IPS-11a (cell line): Measurements from ENCODE around the gene RASA2.
"Not testable (repeated sequence)": the region's sequence is repeated elsewhere in the genome, so short reads cannot be mapped to it uniquely, and the experiment has no call there.

ENCODE experiments used
- H3K4me3 ChIP-seq: one replicate; pipeline ENCODE4 v1.5.1; 2013; ENCODE audit warnings: low read depth, low read length, control low read depth

The RASA2 gene

DNA sequence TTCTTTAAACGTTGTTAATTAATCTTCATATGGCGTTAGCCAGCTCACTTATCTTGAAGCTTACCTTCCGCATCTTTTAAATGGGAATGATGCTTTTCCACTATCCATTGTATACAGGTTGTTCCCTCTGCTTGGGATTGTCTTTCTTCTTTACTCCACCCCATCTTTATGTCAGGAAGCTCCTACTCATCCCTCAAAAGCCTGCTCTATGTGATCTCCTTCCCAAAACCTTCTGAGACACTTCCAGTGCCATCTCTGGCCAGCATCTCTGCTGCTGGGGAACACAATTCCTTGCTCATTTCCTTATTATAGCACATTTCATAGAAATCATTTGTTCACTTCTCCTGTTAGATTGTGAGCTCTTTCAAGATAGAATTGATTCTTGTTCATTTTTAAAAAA is 4.3 kb downstream of the RASA2 start:
- no peak overlapping the region for H3K4me3 ChIP-seq

DNA sequence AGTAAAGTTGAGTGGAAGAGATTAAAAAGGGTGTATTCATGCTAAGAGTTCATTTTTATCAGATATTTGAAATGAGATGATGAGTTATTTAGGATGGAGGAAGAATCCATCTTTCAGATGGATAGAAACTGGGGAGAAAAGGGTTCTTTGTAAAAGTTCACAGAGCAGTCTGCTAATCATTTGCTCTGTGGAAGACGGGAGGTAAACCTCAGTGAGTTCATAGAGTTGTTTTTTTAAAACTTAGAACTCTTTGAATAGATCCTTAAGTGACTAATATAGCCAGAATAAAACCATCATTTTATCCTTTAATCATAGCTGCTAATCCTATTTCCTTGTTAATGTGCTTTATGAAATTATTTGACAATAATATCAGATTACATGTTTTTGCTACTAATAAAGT is 5.1 kb downstream of the RASA2 start:
- H3K4me3 ChIP-seq: no peak overlapping the region

DNA sequence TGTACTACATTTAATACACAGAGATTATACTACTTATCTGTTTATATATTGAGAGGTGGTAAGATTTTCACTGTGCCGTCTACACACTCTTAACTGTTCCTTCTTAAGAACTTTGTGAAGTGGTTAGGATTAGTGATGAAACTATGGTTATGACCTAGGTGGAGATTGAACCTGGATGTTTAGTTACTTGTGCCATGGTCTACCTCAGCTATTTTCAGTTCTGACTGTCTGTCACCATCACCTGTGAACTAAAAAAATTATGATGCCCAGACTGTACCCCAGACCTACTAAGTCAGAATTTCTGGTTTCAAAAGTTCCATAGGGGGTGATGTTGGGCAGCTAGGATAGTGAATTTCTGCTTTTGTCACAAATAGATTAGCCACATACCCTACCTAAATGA is 6.4 kb downstream of the RASA2 start:
- H3K4me3 ChIP-seq: no peak overlapping the region

DNA sequence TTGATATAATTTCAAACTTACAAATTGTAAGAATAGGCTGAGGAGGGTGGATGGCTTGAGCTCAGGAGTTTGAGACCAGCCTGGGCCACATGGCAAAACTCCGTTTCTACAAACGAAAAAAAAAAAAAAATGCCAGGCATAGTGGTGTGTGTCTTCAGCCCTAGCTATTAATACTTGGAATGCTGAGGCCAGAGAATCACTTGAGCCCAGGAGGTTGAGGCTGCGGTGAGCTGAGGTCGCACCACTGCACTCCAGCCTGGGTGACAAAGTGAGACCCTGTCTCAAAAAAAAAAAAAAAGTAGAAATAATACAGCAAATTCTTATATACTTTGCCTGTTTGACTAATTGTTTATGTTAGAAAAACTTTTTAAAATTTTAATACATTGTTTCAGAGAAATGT is 10.8 kb downstream of the RASA2 start:
- not testable (repeated sequence) for H3K4me3 ChIP-seq

DNA sequence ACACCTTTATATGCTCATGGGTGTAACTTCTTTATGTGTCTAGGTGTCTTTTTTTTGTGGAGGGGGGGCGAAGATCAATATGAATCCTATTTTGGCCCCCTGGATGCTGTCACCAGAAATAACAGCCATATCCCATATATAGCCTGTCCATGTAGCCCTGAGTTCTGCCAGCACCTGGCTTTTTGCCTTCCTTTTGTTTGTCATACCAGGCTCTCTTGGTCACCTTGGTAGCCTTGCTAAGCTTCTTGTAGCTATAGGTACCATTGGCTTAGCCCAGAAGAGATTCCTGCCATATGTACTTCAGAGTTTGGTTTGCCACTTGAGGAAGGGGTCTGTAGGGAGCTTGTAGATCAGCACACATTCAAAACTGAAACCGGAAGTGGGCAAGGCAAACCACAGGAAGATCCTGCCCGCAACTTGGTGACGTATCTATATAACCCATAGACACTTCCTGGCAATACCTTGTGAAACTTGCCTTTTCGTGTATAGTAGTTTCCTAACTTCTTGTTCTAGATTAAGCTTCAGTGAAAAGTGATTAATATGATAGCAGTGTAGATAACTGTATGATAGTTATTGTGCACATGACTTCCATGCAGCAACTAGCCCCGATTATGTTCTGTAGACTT is 11.9 kb downstream of the RASA2 start:
- H3K4me3 ChIP-seq: no peak overlapping the region

DNA sequence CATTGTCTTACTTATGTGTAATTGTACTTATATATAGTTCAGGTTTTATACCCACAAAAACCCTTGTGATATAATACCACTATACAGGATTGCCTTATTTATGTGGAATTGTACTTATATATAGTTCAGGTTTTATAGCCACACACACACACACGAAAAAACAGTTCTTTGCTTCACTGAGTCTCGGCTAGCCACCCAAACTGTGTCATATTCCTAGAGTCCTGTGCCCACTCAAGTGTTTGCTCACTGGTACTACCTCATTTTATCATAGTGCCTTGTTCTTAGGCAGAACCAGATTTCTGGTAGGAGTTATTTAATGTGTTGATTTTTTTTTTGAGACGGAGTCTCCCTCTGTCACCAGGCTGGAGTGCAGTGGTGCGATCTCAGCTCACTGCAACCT is 12.5 kb downstream of the RASA2 start:
- no peak overlapping the region for H3K4me3 ChIP-seq

DNA sequence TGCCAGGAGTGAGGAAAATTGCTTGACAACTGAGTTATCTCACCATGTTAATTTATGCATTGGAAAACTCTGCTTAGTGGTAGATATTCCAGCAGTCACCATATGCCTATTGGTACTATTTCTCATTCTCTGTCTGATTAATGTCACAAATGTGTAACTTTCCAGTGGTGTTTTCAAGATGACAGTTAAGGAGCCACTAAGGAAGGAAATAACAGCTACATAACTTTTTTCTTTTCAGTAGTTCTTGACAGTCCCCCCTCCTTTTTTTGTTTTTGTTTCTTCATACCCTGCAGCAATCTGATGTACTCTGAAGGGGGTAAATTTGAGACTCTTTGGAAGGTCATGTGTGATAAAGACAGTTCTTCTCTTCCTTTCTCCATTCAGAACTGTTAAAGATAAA is 13.1 kb downstream of the RASA2 start:
- no peak overlapping the region for H3K4me3 ChIP-seq

DNA sequence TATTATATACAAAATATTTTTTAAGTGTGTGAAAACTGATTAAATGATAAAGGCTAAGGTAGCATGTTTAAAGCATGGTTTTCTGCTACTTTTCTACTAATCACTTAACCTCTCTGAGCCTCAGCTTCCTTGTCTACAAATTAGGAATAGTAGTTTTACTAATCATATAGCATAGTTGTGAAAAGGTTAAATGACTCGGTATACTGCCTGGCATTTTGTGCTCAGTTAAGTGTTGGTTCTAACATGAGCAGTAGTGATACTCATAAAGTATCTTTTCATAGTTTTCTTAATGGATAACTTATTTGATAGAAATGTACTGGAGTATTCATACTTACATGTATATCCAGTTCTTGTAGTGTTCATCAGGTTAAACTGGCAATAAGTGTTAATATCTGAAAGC is 13.6 kb downstream of the RASA2 start:
- H3K4me3 ChIP-seq: no peak overlapping the region

DNA sequence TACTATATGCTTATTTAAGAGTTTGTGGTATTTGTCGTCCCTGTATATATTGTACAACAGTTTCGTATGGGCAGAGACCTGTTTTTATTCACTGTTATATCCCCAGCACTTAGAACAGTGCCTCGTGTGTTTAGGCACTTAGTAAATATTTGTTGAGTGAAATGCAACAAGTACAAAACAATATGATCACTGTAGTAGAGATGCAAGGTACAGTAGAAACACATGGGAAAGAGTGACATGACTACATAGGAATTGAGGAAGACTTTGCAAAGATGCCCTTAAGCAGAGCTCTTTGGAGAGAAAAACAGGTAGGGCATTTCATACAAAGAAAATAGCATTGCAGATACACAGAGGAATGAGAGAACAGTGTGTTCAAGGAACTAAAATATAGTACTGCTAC is 18.3 kb downstream of the RASA2 start:
- H3K4me3 ChIP-seq: no peak overlapping the region

DNA sequence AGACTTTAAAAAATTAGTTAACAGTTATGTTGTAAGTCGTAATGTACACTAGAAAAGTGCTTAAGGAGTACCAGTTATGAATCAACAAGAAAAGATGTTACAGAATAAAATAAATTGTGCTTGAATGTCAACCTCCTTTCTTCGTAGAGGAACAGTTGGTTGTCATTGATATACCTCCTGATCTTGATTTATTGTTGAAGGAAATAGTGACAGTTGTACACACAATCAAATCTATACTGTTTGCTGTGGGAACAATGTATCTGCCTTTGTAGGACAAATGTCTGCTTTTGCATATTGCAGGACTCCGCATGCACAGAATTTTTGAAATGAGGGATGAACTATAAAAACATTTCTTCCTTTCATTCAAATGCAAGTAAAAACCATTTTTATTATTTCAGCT is 19.2 kb downstream of the RASA2 start:
- no peak overlapping the region for H3K4me3 ChIP-seq

DNA sequence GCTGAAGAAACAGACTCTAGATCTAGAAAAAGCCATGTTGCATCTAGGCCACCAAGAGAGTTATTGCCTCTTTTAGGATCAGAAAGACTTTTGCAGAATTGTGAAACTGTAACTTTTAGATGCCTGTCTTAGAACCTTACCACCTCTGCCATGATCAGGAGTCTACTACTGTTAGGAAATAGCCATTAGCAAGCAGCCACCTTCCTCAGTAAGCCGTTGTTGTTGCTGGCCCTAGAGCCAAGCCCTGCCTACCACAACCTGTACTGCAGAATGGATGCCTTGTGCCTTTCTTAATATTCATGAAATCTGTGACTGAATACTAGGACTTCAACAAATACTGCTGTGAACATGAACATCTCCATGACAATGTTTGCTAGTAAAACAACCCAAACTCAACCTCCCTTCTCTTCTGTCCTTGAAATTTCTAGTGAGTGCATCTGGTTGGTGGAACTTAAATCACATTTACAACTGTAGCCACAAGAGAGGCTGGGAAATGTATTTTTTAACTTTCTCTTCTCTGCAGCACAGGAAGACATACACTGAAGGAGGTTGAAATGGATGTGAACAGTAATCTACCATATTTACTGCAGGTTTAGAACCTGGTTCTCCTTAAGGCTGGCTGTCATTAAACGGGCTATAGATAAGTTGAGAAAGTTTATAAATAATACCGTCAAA is 20.7 kb downstream of the RASA2 start:
- H3K4me3 ChIP-seq: no peak overlapping the region

DNA sequence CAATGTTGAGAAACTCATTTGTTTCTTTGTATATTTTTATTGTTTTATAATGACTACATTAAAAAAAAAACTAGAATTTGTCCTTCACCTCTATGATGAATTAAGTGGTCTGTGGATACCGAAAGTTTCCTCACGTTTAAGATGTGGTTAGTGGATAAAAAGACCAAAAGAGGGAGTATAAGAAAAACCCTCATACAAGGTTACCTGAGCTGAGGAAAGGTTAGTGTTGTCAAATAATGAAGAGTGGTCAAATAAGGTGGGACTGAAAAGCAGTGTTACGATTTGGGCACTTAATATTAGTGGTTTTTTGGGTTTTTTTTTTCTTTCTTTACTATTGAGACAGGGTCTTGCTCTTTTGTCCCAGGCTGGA is 21.2 kb downstream of the RASA2 start:
- H3K4me3 ChIP-seq: no peak overlapping the region

DNA sequence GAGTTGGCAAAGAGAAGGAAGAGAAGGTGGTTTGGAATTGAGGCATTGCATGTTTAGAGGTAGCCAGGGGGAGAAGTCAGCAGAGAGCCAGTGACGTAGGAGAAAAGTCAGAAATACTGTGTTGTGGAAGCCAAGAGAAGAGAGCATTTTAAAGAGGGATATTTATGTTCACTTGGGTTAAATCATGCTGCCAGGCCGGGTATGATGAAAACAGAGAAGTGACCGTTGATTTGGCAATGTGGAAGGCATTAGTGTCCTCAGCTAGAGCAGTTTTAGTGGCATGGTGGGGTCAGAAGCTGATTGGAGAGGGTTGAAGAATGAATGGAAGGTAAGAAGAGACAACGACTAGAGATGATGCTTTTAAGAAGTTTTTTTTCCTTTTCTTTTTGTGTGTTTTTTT is 24.5 kb downstream of the RASA2 start:
- no peak overlapping the region for H3K4me3 ChIP-seq

DNA sequence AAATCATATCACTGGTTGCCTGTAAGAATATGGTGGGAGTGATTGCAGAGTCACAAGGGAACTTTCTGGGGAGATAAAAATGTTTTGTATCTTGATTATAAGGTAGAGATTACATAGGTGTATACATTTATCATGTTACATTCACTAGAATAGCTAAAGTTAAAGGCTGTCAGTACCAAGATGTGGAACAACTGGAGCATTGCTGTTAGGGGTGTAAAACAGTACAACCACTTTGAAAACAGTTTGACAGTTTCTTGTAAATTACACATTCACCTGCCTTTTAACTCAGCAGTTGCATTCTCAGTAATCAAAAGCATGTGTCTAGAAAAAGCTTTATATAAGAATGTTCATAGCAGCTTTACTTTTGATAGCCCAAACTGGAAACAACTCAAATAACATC is 27.6 kb downstream of the RASA2 start:
- H3K4me3 ChIP-seq: no peak overlapping the region

DNA sequence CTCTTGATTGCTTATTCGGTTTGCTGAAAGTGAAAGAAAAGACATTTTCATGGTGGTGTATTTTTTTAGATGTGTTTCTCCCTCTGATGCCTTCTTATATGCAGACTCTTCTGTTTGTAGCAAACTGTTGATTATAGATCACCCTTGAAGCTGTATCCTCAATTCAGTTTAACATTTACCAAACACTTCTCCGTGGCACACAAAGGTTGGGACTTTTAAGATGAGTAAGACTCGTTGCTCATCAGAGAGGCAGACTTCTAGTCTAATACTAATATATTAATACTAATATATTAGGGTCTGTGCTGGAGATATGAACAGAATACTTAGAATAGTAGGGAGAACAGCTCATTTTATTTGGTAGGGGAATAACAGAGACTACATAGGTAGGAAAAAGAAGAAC is 32.8 kb downstream of the RASA2 start:
- H3K4me3 ChIP-seq: no peak overlapping the region

DNA sequence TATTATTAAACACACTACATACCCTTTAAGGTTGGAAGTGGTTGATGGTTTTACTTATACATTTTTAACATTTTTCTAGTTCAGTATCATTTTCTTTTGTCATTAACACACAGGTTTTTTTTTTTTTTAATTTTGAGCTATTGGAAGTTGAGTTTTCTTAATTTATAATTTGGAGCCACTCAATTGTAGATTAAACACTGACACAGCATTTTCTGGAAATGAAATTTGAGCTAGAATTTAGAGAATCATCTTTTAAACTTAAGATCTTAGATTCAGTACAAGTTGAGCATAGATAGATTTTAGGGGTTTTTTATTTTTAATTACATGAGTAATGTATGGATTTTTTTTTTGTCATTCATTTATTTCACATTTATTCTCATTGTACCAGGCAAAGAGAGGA is 35.0 kb downstream of the RASA2 start:
- H3K4me3 ChIP-seq: no peak overlapping the region

DNA sequence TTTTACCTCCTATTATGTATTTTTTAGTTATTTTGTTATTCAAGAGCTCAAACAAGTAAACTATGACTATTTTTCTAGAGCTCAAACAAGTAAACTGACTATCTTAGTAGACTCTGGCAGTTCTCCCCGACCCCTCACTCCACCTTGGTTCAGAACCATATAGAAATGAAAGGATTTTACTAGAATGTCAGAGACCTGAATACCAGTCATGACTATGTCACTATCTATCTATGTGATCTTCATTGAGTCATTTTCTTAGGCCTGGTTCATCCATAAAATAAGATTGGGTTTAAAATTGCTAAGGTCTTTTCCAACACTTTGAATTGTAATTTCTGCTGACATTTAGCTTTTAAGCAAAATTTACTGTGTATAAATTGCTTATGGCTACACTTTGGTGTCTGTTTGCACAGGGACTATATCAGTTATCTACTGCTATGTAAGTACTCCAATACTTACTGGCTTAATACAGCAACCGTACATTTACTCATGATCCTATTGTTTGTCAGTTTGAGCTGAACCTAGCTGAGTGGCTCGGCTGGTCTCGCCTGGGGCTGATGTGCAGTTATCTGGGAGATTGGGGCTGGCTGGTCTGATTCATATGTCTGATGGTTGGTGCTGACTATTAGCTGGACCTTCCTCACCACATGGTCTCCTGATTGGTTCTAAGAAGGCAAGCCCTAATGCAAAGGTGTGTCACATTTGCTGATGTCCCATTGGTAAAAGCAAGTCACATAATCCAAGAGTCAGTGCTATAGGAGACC is 37.0 kb downstream of the RASA2 start:
- no peak overlapping the region for H3K4me3 ChIP-seq

DNA sequence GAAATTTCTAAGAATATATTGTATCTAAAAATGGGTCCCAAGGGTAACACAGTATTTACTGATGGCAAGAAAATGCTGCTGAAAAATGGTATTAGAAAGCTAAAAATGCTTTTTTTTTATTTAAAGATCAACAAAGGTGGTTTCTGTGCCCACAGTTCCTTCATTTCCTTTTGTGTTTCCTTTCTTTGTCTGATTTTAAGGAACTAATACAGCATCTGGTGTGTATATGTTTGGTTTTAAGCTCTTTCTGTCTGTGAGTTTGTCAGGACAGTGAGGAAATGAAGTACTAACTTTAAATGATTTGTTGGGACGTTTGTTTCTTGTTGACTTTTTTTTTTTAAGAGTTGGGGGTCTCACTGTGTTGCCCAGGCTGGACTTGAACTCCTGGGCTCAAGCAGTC is 38.2 kb downstream of the RASA2 start:
- H3K4me3 ChIP-seq: no peak overlapping the region

DNA sequence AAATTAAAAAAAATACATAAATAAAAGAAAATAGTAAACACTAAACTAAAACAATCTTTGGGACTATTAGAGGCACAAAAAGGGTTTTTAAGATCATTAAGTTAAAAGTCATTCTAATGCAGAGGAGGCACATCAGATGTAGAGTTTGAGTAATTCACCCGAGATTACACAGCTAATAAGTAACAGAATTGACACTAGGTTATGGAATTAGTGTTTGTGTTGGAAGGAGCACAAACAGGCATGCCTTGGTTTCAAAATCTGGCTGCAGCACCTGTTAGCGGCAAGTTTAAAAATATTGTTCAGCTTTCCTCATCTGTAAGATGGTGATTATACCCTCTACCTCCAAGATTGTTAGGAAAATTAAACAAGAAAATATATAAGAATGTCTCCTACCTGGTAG is 39.0 kb downstream of the RASA2 start:
- H3K4me3 ChIP-seq: no peak overlapping the region

DNA sequence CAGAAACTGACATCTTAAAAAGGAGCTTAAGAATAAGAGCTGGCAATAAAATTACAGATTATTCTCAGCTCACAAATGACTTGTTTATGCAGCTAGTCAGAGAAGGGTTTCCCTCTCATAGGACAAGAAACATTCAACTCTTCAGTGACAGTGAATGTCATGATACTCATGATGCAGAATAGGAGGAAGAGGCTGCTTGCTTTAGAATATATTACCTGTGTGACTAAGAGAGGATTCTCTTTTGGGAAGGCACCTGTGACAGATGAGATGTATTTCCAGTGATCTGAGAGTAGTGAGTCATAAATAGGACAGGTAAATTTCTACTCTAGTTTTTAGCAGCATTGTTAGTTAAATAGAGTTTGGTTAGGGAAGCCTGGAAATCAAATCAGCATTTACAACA is 39.9 kb downstream of the RASA2 start:
- no peak overlapping the region for H3K4me3 ChIP-seq

DNA sequence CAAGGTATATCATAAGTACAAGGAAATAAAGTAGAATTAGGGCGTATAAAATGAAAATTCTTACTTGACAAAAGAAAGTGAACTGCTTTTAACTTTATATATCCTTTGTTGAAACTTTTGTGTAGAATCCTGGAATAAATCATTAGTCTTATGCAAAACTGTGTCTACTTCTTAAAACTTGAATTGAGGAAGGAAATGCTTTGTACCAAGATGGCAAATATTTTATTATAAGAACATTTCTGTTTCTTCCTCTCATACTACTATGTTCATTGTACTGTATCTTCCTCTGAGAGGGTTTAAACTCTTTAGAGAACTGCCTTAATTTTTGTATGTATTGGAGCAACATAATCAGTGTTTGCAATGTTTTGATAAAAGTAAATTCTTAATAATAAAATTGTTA is 42.0 kb downstream of the RASA2 start:
- no peak overlapping the region for H3K4me3 ChIP-seq

DNA sequence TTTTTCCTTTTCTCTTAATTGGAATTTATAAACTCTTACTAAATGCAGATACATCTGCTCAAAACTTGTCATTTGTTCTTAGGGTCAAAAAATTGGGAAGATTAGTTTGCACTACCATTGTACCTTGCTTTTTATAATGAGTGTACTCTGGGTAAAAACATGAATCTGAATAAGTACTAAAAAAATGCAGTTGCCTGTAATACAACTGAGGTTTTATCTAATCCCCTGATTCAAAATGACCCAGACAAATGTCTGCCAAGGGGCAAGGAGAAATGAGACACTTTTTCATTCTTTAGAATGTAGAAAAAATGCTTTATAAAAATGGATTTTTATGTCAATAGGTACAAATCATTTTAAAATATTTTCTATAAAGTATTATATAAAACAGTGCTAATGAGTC is 42.4 kb downstream of the RASA2 start:
- H3K4me3 ChIP-seq: no peak overlapping the region
